GM18507 (cell line): ENCODE measurements around the gene PTGR1.
"Not testable (repeated sequence)": the region's sequence is repeated elsewhere in the genome, so short reads cannot be mapped to it uniquely, and the experiment has no call there.

Experiments used
- DNase-seq: peaks from one replicate; pipeline ENCODE4 v3.0.0; 2011; ENCODE audit warnings: low read depth; ENCODE audit not compliant: insufficient read length; ENCODE audit errors: extremely low spot score
- FAIRE-seq: peaks from 2 replicates; lab custom pipeline; 2011; peaks lifted over from hg19 to GRCh38; lab: Jason Lieb, UNC

The PTGR1 gene

DNA sequence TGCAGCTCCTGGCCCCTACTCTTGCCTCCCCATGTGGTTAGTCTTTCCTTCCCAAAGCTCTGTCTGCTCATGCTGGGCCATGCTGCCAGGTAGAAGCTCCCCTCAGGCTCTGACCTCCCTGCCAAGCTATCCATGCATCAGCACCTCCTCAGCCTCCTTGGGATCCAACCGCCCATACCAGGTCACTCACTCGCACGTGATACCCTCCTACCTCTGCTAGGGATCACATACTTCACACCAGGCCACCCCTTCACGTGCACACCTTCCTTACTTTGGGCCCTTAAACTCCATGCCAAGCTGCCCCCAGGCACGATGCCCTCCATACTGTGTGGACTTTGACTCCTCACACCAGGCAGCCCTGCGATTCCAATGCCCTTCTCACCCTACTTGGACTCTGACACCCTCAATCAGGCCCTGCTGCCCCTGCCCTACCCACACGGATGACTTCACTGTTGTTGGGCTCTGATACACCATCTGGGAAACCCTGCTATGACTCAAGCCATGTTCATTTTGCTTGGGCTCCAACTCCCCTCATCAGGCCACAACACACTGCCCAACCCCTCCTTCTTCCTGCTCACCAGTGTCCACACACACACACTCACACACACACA lies 40.3 kb downstream of the PTGR1 start:
- FAIRE-seq (no peak), DNase-seq (no peak)

- not testable (repeated sequence) for DNase-seq, FAIRE-seq
Observed at GRCh38 chr9:111555425-111555824, 44.0 kb downstream of the PTGR1 start.

- FAIRE-seq (no peak), DNase-seq (no peak)
Observed at GRCh38 chr9:111548623-111549022, 50.8 kb downstream of the PTGR1 start.

DNA sequence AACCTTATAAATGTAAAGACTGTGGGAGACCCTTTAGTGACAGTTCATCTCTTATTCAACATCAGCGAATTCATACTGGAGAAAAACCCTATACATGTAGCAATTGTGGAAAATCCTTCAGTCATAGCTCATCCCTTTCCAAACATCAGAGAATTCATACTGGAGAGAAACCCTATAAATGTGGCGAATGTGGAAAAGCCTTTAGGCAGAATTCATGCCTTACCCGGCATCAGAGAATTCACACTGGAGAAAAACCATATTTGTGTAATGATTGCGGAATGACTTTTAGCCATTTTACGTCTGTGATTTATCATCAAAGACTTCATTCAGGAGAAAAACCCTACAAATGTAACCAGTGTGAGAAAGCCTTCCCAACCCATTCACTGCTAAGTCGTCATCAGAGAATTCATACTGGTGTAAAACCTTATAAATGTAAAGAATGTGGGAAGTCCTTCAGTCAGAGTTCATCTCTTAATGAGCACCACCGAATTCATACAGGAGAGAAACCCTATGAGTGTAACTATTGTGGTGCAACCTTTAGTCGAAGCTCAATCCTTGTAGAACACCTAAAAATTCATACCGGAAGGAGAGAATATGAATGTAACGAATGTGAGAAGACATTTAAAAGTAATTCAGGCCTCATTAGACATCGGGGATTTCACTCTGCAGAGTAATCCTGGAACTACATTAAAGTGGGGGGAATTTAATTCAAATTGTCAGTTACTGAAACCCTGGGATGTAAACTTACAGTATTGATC lies 56.8 kb downstream of the PTGR1 start:
- DNase-seq = no peak
- FAIRE-seq = no peak

GRCh38 chr9:111533099-111533790 lies 66.2 kb downstream of the PTGR1 start:
- FAIRE-seq (no peak), DNase-seq (no peak)

DNA sequence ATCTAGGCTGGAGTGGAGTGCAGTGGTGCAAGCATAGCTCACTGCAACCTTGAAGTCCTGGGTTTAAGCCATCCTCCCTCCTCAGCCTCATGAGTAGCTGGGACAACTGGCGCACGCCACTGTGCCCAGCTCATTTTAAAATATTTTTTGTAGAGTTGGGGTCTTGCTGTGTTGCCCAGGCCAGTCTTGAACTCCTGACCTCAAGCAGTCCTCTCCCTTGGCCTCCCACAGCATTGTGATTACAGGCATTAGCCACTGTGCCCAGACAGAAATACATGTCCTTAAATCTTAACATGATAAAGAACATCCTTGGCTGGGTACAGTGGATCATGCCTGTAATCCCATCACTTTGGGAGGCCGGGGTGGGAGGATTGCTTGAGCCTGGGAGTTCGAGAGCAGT lies 67.7 kb downstream of the PTGR1 start:
- FAIRE-seq = no peak
- DNase-seq = no peak

GRCh38 chr9:111529787-111530186 lies 69.7 kb downstream of the PTGR1 start:
- FAIRE-seq (no peak), DNase-seq (no peak)

DNA sequence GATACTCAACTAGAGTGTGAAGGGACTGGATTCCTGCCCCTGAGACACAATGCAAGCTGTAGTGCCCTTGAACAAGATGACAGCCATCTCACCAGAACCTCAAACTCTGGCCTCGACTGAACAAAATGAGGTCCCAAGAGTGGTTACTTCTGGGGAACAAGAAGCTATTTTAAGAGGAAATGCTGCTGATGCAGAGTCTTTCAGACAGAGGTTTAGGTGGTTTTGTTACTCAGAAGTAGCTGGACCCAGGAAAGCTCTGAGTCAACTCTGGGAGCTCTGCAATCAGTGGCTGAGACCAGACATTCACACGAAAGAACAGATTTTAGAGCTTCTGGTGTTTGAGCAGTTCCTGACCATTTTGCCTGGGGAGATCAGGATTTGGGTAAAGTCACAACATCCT lies 72.1 kb downstream of the PTGR1 start:
- FAIRE-seq (no peak), DNase-seq (no peak)

DNA sequence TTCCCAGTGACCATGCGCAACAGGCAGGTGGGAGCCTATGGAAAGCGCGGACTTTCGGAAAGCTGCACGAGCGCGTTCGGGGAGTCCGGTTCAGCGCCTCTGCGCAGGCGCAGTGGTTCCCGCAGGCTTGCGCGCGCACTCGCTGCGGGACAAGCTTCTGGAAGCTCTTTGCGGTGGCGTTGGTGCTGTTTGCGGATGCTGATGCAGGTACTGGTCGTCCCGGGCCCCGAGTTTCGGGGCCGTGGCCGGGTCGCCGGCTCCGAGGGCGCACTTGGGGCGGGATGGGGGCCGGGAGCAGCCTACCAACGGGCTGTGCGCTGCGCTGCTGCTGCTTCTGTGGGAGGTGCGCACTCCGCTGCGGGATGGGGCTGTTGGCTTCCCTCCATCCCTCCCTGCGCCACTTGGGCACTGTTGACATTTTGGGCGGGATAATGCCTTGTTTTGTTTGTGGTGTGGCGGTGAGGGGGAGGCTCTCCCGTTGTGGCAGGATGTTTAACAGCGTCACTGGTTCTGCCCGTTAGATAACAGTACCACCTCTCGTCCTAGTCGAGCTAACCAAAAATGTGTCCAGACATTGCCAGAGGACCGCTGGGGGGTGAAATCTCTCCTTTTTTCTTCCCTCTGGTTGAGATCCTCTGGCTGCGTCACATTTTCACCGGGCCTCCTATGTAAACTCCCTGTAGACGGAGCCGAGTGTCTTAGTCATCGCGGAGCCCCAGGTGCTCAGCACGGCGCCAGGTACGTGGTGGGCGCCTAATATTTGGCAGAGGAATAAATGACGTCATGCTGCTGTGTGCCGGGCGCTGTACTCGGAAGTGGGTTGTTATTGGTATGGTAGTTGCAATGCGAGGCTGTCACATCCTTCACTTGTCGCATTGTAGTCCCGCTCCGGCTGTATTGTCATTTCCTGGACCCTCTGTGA lies 74.1 kb downstream of the PTGR1 start, which contains the start of gene ZNF483:
Gene ZNF483 (plus strand): TSS at position 124 of the 922 bp plus-strand sequence. CDS start 2,217 bp downstream, outside the sequence.
- peak; percentile 49 for DNase-seq
- peak; percentile 74 for FAIRE-seq

DNA sequence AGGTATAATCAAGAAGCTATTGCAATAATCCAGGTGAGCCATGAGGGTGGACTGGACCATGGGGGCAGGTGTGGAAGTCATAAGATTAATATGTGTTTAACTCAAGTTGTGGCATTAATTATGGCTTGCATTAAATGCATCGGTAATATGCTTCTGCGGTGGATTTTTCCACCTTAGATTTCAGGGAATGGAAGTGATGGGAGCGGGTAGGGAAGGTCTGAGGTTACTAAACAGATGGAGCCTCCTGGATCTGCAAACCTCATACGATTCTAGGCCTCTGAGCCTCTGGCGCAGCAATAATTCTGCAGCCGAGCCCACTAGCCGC lies 74.8 kb downstream of the PTGR1 start:
- FAIRE-seq = no peak
- DNase-seq = no peak

GRCh38 chr9:111516061-111516465 lies 83.4 kb downstream of the PTGR1 start:
- DNase-seq (no peak), FAIRE-seq (no peak)

DNA sequence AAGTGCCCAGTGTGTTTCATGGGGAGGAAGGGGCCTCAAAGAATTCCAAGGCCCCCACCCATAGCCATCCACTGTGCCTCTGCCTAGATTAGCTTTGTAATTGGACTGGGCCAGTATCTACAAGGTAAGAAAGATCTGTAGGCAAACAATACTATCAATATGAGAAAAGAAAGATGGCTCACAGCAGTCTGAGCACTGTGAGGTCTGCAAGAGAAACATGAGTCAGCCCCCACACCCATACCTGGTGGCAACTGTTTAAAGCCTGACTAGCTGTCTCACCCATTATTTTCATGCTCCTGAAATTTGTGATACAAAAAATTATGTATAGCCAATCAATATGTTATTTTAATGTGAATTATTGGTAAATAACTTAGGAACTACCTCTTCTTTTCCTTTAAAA lies 84.5 kb downstream of the PTGR1 start:
- no peak for DNase-seq
- no peak for FAIRE-seq
